AG04449 (cell line): ENCODE data around the gene TOP3A.

Experiments used
- CTCF ChIA-PET: fragments of 350-600 bp; formaldehyde crosslinking; extraction: SDS; loops from one replicate; lab custom pipeline; 2021; ENCODE audit warnings: antibody characterized with exemption; lab: Yijun Ruan, JAX
- POLR2A ChIA-PET: fragments of 400-600, 350-600 bp; formaldehyde crosslinking; extraction: SDS; loops from one replicate; lab custom pipeline; 2020; ENCODE audit warnings: antibody characterized with exemption, inconsistent platforms; lab: Yijun Ruan, JAX
- DNase-seq: peaks from one replicate; pipeline ENCODE4 v3.0.0-alpha.2; 2010; ENCODE audit warnings: low read depth, low spot score
- H3K4me3 ChIP-seq: 2 replicates; pipeline ENCODE4 v1.5.1; 2011; ENCODE audit warnings: low read depth, mild to moderate bottlenecking, control low read depth, low read length
- CTCF ChIP-seq: IDR thresholded peaks from one replicate; pipeline ENCODE4 v1.5.1; 2011; ENCODE audit warnings: mild to moderate bottlenecking, moderate library complexity, low read length, control low read depth, inconsistent platforms; ENCODE audit not compliant: insufficient read depth; ENCODE audit errors: missing control alignments

TOP3A gene

GRCh38 chr17:18324140-18325050 lies 9.6 kb upstream of the TOP3A start:
- POLR2A ChIA-PET: no interaction called here
- DNase-seq: no peak
- TF ChIP-seq CTCF: no peak
- no peak overlapping the region for H3K4me3 ChIP-seq
- CTCF ChIA-PET: interaction anchor here (1.2 kb wide), 1 partner anchor 24 kb away, joined by 4 read pairs; no protein-coding TSS in a partner anchor

GRCh38 chr17:18323507-18324139 lies 8.8 kb upstream of the TOP3A start:
- ChIA-PET POLR2A (no interaction called here), CTCF (interaction anchor here (1.2 kb wide), 1 partner anchor 25 kb away, joined by 4 read pairs; no protein-coding TSS in a partner anchor)
- DNase-seq: no peak

GRCh38 chr17:18323007-18323406 lies 8.2 kb upstream of the TOP3A start:
- no peak for DNase-seq
- ChIA-PET POLR2A (no interaction called here), CTCF (no interaction called here)
- H3K4me3 ChIP-seq: no peak overlapping the region
- TF ChIP-seq CTCF: no peak

More at GRCh38 chr17:18323507-18324139, 8.8 kb upstream of the TOP3A start:
- no peak for TF ChIP-seq CTCF
- H3K4me3 ChIP-seq: no peak overlapping the region

GRCh38 chr17:18322522-18322921 lies 7.7 kb upstream of the TOP3A start:
- ChIA-PET CTCF (interaction anchor here (3.8 kb wide), 1 partner anchor 173 kb away, joined by 20 read pairs; no protein-coding TSS in a partner anchor), POLR2A (no interaction called here)
- no peak for TF ChIP-seq CTCF
- no peak for DNase-seq
- H3K4me3 ChIP-seq: no peak overlapping the region

GRCh38 chr17:18321309-18321708 lies 6.5 kb upstream of the TOP3A start:
- TF ChIP-seq CTCF: no peak
- no peak overlapping the region for H3K4me3 ChIP-seq
- ChIA-PET CTCF (interaction anchor here (1.1 to 3.8 kb wide), 8 partner anchors 8 to 175 kb away, joined by 3 to 20 read pairs (median 4); partner anchors contain the start of gene SHMT1), POLR2A (no interaction called here)
- DNase-seq: no peak

- POLR2A ChIA-PET: no interaction called here
- no peak for TF ChIP-seq CTCF
These were observed 5.5 kb upstream of the TOP3A start for GRCh38 chr17:18320301-18320700.

More at GRCh38 chr17:18320301-18320700, 5.5 kb upstream of the TOP3A start:
- no peak for DNase-seq
- H3K4me3 ChIP-seq: no peak overlapping the region
- CTCF ChIA-PET: interaction anchor here (0.6 to 3.8 kb wide), 11 partner anchors 8 to 176 kb away, joined by 3 to 20 read pairs (median 4); partner anchors contain the start of gene SHMT1
